GM12865 (cell line): Measurements from ENCODE around the gene TRIM45.

ENCODE experiments used
- DNase-seq: peaks from one replicate; pipeline ENCODE4 v3.0.0; 2010; ENCODE audit warnings: low read depth
- H3K4me3 ChIP-seq: 2 replicates; pipeline ENCODE4 v1.5.1; 2011; ENCODE audit warnings: mild to moderate bottlenecking, low read depth, low read length, control low read depth
- TF ChIP-seq, protein P1 (sequence below): IDR thresholded peaks from 2 replicates; pipeline ENCODE4 v1.5.1; 2011; ENCODE audit warnings: low read length, control low read depth, low read depth, inconsistent platforms; ENCODE audit not compliant: insufficient read depth; ENCODE audit errors: missing control alignments

Gene TRIM45

DNA sequence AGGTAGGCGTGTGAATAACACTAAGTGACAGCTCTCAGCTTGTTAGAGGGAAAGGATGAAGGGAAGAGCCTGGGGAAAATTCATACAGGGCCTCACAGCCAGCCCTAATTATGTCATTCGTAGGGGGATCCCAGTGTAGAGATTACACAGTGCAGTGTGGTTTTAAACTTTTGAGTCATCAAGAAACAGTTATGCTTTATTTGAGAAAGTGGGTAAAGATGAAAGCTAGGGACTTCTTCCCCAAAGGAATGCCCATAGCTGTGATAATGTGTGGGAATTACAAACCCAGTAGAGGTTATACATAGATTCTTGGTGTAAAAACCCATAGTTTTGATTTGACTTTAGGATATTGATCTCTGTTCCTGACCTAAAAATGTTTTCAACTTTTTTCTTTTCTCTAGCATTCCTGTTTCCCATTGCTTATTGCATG is 59.5 kb downstream of the TRIM45 start:
- H3K4me3 ChIP-seq = peak overlapping the region; percentile 75
- DNase-seq = peak; percentile 79

More for the DNA sequence above, 59.5 kb downstream of the TRIM45 start:
- TF ChIP-seq, protein P1, sequence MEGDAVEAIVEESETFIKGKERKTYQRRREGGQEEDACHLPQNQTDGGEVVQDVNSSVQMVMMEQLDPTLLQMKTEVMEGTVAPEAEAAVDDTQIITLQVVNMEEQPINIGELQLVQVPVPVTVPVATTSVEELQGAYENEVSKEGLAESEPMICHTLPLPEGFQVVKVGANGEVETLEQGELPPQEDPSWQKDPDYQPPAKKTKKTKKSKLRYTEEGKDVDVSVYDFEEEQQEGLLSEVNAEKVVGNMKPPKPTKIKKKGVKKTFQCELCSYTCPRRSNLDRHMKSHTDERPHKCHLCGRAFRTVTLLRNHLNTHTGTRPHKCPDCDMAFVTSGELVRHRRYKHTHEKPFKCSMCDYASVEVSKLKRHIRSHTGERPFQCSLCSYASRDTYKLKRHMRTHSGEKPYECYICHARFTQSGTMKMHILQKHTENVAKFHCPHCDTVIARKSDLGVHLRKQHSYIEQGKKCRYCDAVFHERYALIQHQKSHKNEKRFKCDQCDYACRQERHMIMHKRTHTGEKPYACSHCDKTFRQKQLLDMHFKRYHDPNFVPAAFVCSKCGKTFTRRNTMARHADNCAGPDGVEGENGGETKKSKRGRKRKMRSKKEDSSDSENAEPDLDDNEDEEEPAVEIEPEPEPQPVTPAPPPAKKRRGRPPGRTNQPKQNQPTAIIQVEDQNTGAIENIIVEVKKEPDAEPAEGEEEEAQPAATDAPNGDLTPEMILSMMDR = no peak
